Omental fat pad (tissue), 4 donors: Measurements from ENCODE around the gene ANTXR2. TPM values are rescaled to one million over a fixed set of nuclear protein-coding genes. Genes with fewer than 3 reads are reported as not detected.

Experiments
- ATAC-seq: fragments of 150-250 bp; one replicate; pipeline ENCODE4 v1.9.1; 2016; ENCODE audit warnings: mild to moderate bottlenecking, moderate library complexity; ENCODE audit not compliant: low FRiP score
- DNase-seq: peaks from one replicate; pipeline ENCODE4 v3.0.0-alpha.2; 2019; ENCODE audit warnings: low spot score
- total RNA-seq, 4 donors: library from RNA; depleted of rRNA; stranded (reverse); fragments of >200 nt; gene quantifications; one replicate each; pipeline ENCODE4 v1.1.0, GENCODE V29; 2016
- TF ChIP-seq, protein P1 (sequence below), 3 donors: fragments of 450-650 bp; IDR thresholded peaks; one replicate each; pipeline ENCODE4 v1.5.1; 2016 to 2017; ENCODE audit warnings: antibody characterized with exemption in 3 of 3, mild to moderate bottlenecking in 3 of 3, moderate library complexity in 2 of 3

The ANTXR2 gene
- total RNA-seq, 4 donors from 2014 or later = 86.7 to 208 (median 139) TPM

- no peak for DNase-seq
- ATAC-seq = no peak
- TF ChIP-seq, protein P1, sequence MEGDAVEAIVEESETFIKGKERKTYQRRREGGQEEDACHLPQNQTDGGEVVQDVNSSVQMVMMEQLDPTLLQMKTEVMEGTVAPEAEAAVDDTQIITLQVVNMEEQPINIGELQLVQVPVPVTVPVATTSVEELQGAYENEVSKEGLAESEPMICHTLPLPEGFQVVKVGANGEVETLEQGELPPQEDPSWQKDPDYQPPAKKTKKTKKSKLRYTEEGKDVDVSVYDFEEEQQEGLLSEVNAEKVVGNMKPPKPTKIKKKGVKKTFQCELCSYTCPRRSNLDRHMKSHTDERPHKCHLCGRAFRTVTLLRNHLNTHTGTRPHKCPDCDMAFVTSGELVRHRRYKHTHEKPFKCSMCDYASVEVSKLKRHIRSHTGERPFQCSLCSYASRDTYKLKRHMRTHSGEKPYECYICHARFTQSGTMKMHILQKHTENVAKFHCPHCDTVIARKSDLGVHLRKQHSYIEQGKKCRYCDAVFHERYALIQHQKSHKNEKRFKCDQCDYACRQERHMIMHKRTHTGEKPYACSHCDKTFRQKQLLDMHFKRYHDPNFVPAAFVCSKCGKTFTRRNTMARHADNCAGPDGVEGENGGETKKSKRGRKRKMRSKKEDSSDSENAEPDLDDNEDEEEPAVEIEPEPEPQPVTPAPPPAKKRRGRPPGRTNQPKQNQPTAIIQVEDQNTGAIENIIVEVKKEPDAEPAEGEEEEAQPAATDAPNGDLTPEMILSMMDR (IDR thresholded peaks at IDR 0.05) = no peak
Observed at GRCh38 chr4:80027611-80028010, 45.4 kb downstream of the ANTXR2 start.

- TF ChIP-seq, protein P1 (IDR thresholded peaks at IDR 0.05) = no peak
- ATAC-seq (no peak), DNase-seq (no peak)
Observed at GRCh38 chr4:80026100-80026499, 46.9 kb downstream of the ANTXR2 start.

DNA sequence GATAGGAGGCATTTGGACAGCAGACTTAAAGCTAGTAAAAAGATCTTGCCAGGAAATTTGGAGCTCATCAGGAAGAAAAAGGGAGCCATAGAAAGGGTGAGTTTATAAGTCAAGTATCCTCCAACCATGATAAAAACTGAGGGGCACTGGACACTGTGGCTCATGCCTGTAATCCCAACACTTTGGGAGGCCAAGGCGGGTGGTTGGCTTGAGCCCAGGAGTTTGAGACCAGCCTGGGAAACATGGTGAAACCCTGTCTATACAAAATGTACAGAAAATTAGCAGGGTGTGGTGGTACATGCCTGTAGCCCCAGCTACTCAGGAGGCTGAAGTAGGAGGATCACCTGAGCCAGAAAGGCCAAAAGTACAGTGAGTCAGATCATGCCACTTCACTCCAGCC, 48.7 kb downstream of the ANTXR2 start:
- no peak for DNase-seq
- TF ChIP-seq, protein P1 (IDR thresholded peaks at IDR 0.05) = no peak
- ATAC-seq = no peak

- DNase-seq (no peak), ATAC-seq (no peak)
- TF ChIP-seq, protein P1 (IDR thresholded peaks at IDR 0.05) = no peak
Observed at GRCh38 chr4:80022282-80022681, 50.7 kb downstream of the ANTXR2 start.

DNA sequence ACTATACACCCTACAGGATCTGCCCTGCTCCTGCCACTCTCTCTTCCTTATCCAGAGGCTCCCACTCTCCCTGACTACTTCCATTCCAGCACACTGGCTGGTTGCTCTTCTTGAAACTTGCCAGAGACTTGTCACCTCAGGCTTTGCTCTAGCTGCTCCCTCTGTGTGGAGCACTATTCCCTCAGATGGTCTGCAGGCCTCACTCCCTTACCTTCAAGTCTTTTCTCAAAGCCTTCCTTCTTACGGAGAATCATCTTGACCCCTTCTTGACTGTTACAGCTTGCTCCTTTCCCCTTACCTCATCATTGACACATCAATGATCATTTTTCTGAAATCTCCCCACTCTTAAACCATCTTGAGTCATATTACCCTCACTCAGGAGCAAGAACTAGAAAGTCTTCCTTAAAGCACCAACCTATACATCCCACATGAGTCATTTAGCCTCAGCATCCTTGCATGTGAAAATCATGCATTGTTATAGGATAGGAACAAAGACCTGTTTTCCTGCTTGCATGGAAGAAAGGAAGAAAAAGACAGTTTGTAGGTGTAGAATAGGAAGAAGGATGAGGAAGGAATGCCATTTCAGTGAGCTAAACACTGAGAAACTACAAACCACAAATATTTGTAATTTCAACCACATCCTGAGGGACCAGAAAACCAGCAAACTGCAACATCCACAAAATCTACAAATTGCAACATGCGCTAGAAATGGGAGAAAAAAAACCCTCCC, 55.7 kb downstream of the ANTXR2 start:
- TF ChIP-seq, protein P1 (IDR thresholded peaks at IDR 0.05) = no peak
- DNase-seq (no peak), ATAC-seq (no peak)

- ATAC-seq (no peak), DNase-seq (no peak)
- TF ChIP-seq, protein P1 (IDR thresholded peaks at IDR 0.05) = no peak
Observed at GRCh38 chr4:80016506-80016905, 56.5 kb downstream of the ANTXR2 start.
